Epithelial cell of esophagus (primary cell): ENCODE data around the gene GNB1L.

ENCODE experiments used
- DNase-seq: peaks from one replicate; pipeline ENCODE4 v3.0.0; 2010; ENCODE audit warnings: low read depth
- H3K4me3 ChIP-seq: 2 replicates; pipeline ENCODE4 v1.5.1; 2011; ENCODE audit warnings: mild to moderate bottlenecking, low read length, control low read depth
- TF ChIP-seq, protein P1 (sequence below): IDR thresholded peaks from 2 replicates; pipeline ENCODE4 v1.5.1; 2011; ENCODE audit warnings: low read depth, mild to moderate bottlenecking, low read length, control low read depth, inconsistent platforms; ENCODE audit not compliant: insufficient read depth; ENCODE audit errors: missing control alignments

Gene GNB1L

DNA sequence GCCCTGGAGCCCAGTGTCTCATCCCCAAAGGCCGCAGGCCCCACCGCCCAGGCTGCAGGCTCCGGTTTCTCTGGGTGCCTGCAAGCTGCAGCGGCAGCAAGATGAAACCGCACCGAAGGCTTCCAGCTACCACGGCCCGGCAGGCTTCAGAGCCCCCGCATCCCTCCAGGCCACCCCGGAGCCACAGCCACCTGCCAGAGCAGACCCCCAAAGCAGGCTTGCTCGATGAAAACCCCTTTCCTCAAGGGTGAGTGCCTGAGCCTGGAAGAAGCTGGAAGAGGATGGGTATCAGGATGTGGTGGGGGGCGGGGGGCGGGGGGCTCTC lies 24.5 kb upstream of the GNB1L start:
- DNase-seq, result no peak
- no peak overlapping the region for H3K4me3 ChIP-seq
- TF ChIP-seq, protein P1, sequence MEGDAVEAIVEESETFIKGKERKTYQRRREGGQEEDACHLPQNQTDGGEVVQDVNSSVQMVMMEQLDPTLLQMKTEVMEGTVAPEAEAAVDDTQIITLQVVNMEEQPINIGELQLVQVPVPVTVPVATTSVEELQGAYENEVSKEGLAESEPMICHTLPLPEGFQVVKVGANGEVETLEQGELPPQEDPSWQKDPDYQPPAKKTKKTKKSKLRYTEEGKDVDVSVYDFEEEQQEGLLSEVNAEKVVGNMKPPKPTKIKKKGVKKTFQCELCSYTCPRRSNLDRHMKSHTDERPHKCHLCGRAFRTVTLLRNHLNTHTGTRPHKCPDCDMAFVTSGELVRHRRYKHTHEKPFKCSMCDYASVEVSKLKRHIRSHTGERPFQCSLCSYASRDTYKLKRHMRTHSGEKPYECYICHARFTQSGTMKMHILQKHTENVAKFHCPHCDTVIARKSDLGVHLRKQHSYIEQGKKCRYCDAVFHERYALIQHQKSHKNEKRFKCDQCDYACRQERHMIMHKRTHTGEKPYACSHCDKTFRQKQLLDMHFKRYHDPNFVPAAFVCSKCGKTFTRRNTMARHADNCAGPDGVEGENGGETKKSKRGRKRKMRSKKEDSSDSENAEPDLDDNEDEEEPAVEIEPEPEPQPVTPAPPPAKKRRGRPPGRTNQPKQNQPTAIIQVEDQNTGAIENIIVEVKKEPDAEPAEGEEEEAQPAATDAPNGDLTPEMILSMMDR, result no peak

GRCh38 chr22:19878461-19879245 lies 24.0 kb upstream of the GNB1L start:
- no peak overlapping the region for H3K4me3 ChIP-seq
- DNase-seq, result no peak
- TF ChIP-seq, protein P1, result no peak

GRCh38 chr22:19877626-19878339 lies 23.1 kb upstream of the GNB1L start:
- TF ChIP-seq, protein P1, result no peak
- no peak for DNase-seq
- H3K4me3 ChIP-seq, result no peak overlapping the region

- TF ChIP-seq, protein P1, result no peak
- H3K4me3 ChIP-seq, result no peak overlapping the region
- DNase-seq, result no peak
These were observed 22.4 kb upstream of the GNB1L start for GRCh38 chr22:19876941-19877625.

DNA sequence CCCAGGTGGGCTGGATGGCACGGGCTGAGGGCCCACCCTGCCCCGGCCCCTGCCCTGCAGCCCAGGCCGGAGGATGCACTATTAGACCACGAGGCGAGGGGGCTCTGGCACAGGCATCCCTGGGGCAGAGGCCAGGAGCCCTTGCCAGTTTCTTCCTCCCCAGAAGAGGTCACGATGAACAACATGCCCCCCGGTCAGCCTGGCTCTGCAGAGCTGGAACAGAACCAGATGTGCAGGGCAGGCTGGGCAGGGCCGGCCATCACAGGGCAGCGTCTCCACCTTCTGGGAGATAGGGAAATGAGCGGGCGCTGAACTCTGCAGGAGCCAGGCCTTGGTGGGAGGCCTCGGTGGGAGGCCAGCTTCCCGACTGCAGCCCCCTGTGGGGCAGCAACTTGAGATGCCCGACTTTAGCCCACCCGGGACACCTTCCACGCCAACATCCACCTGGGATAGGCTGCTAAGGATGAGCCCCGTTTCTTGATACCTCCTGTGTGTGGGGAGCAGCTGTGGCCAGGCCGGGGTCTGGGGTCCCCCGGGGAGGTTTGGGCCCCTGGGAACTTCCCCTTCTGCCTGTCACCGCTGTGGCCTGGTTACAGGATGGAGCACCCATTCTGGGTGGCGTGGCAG lies 21.8 kb upstream of the GNB1L start:
- H3K4me3 ChIP-seq, result no peak overlapping the region
- TF ChIP-seq, protein P1, result no peak
- no peak for DNase-seq

DNA sequence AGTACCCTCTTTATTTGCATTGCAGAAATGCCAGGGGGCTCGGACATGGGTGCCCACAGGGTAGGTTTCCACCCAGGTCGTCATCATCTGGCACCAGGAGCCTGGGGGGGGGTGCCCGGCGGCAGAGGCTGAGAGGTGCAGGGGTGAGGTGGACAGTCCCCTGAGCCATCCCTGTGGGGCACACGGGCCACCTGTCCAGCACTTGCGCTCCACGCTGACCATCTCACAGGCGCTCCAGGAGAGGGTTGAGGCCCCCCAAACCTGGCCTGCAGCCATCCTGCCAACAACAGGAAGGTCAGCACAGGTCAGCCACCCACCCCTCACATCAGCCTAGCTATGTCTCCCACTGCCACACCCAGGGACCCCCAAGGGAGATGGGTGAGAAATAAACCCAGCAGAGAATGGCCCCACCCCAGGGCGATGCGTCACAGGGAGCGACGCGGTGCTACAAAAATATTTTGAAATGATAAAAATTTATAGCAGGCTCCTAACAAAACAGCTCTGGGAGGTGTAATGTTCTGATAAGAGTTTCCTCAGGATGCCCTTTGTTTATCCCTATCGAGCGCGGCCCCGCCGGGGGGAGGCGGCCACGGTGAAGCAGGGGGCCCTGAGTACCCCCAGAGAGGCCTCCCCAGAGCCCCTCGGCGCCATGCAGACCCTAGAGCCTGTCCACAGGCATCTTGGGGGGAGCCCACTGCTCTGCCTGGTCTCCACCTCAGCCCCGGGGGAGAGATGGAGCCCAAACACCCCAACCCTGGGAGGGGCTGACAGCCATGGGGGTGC lies 21.0 kb upstream of the GNB1L start:
- TF ChIP-seq, protein P1, result no peak
- DNase-seq, result no peak
- H3K4me3 ChIP-seq, result no peak overlapping the region
